Measurements from ENCODE around the gene HOXD11.

The HOXD11 gene

GRCh38 chr2:176101216-176101830 is 5.8 kb upstream of the HOXD11 start:
- Histone ChIP-seq H3K4me1 (ENCODE audit: insufficient read depth, low read length, severe bottlenecking) (peaks cover 16% of the 10 kb centered on the region), H3K9me3 (ENCODE audit: low read length) (no peaks in the 10 kb centered on the region), H3K27me3 (ENCODE audit: insufficient read depth, low read length) (no peaks in the 10 kb centered on the region), H3K9ac (ENCODE audit: low read length) (no peak overlapping the region), H3K79me2 (ENCODE audit: insufficient read depth, low read length) (no peaks in the 10 kb centered on the region), H3K4me2 (ENCODE audit: low read length) (no peak overlapping the region), H3K36me3 (ENCODE audit: insufficient read depth, low read length) (no peaks in the 10 kb centered on the region), H2AFZ (ENCODE audit: low read length) (no peak overlapping the region), H3K9me2 (ENCODE audit: low read depth, low read length) (no peaks in the 10 kb centered on the region), H3K4me3 (ENCODE audit: low read depth, low read length, poor library complexity, severe bottlenecking) (no peak overlapping the region), H4K20me1 (ENCODE audit: insufficient read depth, low read length) (no peaks in the 10 kb centered on the region), H3F3A (ENCODE audit: insufficient read depth, low read length) (no peaks in the 10 kb centered on the region), H3K27ac (ENCODE audit: low read depth, low read length, poor library complexity, severe bottlenecking) (no peak overlapping the region)
- TF ChIP-seq EZH2 (IDR thresholded peaks at IDR 0.05; ENCODE audit: borderline replicate concordance, low read length) (no peak), CTCF (IDR thresholded peaks at IDR 0.05; ENCODE audit: low read length) (no peak)

GRCh38 chr2:176101842-176102241 is 5.2 kb upstream of the HOXD11 start:
- H3K79me2 ChIP-seq (ENCODE audit: insufficient read depth, low read length) = no peaks in the 10 kb centered on the region
- H3K9me3 ChIP-seq (ENCODE audit: low read length) = no peaks in the 10 kb centered on the region
- H3K4me1 ChIP-seq (ENCODE audit: insufficient read depth, low read length, severe bottlenecking) = peaks cover 13% of the 10 kb centered on the region
- H3K9ac ChIP-seq (ENCODE audit: low read length) = no peak overlapping the region
- H3F3A ChIP-seq (ENCODE audit: insufficient read depth, low read length) = no peaks in the 10 kb centered on the region
- no peak overlapping the region for H2AFZ ChIP-seq (ENCODE audit: low read length)
- no peaks in the 10 kb centered on the region for H3K36me3 ChIP-seq (ENCODE audit: insufficient read depth, low read length)
- H3K4me2 ChIP-seq (ENCODE audit: low read length) = no peak overlapping the region
- no peaks in the 10 kb centered on the region for H3K9me2 ChIP-seq (ENCODE audit: low read depth, low read length)
- H4K20me1 ChIP-seq (ENCODE audit: insufficient read depth, low read length) = no peaks in the 10 kb centered on the region
- TF ChIP-seq CTCF (IDR thresholded peaks at IDR 0.05; ENCODE audit: low read length) (no peak), EZH2 (IDR thresholded peaks at IDR 0.05; ENCODE audit: borderline replicate concordance, low read length) (no peak)
- H3K27me3 ChIP-seq (ENCODE audit: insufficient read depth, low read length) = no peaks in the 10 kb centered on the region
- no peak overlapping the region for H3K27ac ChIP-seq (ENCODE audit: low read depth, low read length, poor library complexity, severe bottlenecking)
- no peak overlapping the region for H3K4me3 ChIP-seq (ENCODE audit: low read depth, low read length, poor library complexity, severe bottlenecking)

GRCh38 chr2:176102309-176102866 is 4.7 kb upstream of the HOXD11 start:
- H3K9me3 ChIP-seq (ENCODE audit: low read length) = no peaks in the 10 kb centered on the region
- peaks cover 8% of the 10 kb centered on the region for H3K4me1 ChIP-seq (ENCODE audit: insufficient read depth, low read length, severe bottlenecking)
- H3K9ac ChIP-seq (ENCODE audit: low read length) = no peak overlapping the region
- no peaks in the 10 kb centered on the region for H4K20me1 ChIP-seq (ENCODE audit: insufficient read depth, low read length)
- TF ChIP-seq EZH2 (IDR thresholded peaks at IDR 0.05; ENCODE audit: borderline replicate concordance, low read length) (no peak), CTCF (IDR thresholded peaks at IDR 0.05; ENCODE audit: low read length) (no peak)
- H3K4me2 ChIP-seq (ENCODE audit: low read length) = no peak overlapping the region
- no peaks in the 10 kb centered on the region for H3K36me3 ChIP-seq (ENCODE audit: insufficient read depth, low read length)
- H3K4me3 ChIP-seq (ENCODE audit: low read depth, low read length, poor library complexity, severe bottlenecking) = no peak overlapping the region
- no peaks in the 10 kb centered on the region for H3K27me3 ChIP-seq (ENCODE audit: insufficient read depth, low read length)
- no peak overlapping the region for H3K27ac ChIP-seq (ENCODE audit: low read depth, low read length, poor library complexity, severe bottlenecking)
- H3K79me2 ChIP-seq (ENCODE audit: insufficient read depth, low read length) = no peaks in the 10 kb centered on the region
- no peaks in the 10 kb centered on the region for H3K9me2 ChIP-seq (ENCODE audit: low read depth, low read length)
- H2AFZ ChIP-seq (ENCODE audit: low read length) = no peak overlapping the region
- no peaks in the 10 kb centered on the region for H3F3A ChIP-seq (ENCODE audit: insufficient read depth, low read length)
